GM10248 (cell line): Measurements from ENCODE around the gene DCBLD1.
"Not testable (repeated sequence)": the region's sequence is repeated elsewhere in the genome, so short reads cannot be mapped to it uniquely, and the experiment has no call there.

Source experiments
- CTCF ChIA-PET: fragments of 300-600 bp; sonication (Branson Sonifier 250); formaldehyde crosslinking; extraction: SDS; loops from one replicate; lab custom pipeline; 2021; ENCODE audit warnings: antibody characterized with exemption; lab: Yijun Ruan, JAX
- POLR2A ChIA-PET: fragments of 350-650 bp; sonication (Branson Sonifier 250); formaldehyde crosslinking; extraction: SDS; loops from one replicate; lab custom pipeline; 2020; ENCODE audit warnings: antibody characterized with exemption; lab: Yijun Ruan, JAX
- DNase-seq: peaks from one replicate; pipeline ENCODE4 v3.0.0; 2012; ENCODE audit errors: extremely low spot score
- CTCF ChIP-seq: IDR thresholded peaks from 2 replicates; pipeline ENCODE4 v1.5.1; 2012; ENCODE audit warnings: mild to moderate bottlenecking, low read depth; ENCODE audit errors: extremely low read depth, missing control alignments, control extremely low read depth

The DCBLD1 gene

GRCh38 chr6:117463762-117464665 lies 18.5 kb upstream of the DCBLD1 start:
- ChIA-PET CTCF (interaction anchor here (1.3 to 2.3 kb wide), 3 partner anchors 14 to 26 kb away, joined by 3 to 11 read pairs (median 6); no protein-coding TSS in a partner anchor), POLR2A (no interaction called here)
- no peak for TF ChIP-seq CTCF
- no peak for DNase-seq

- POLR2A ChIA-PET: no interaction called here
- DNase-seq: no peak
- no peak for TF ChIP-seq CTCF
- CTCF ChIA-PET: interaction anchor here (1.2 to 2.3 kb wide), 4 partner anchors 9 to 27 kb away, joined by 3 to 11 read pairs (median 5); no protein-coding TSS in a partner anchor
Observed at GRCh38 chr6:117464700-117465099, 17.8 kb upstream of the DCBLD1 start.

GRCh38 chr6:117465691-117466090 lies 16.8 kb upstream of the DCBLD1 start:
- CTCF ChIA-PET: interaction anchor here (0.9 to 2.3 kb wide), 4 partner anchors 8 to 28 kb away, joined by 3 to 11 read pairs (median 5); no protein-coding TSS in a partner anchor
- no peak for TF ChIP-seq CTCF
- POLR2A ChIA-PET: no interaction called here

GRCh38 chr6:117467876-117468275 lies 14.6 kb upstream of the DCBLD1 start:
- TF ChIP-seq CTCF: no peak
- POLR2A ChIA-PET: no interaction called here
- CTCF ChIA-PET: interaction anchor here (0.8 to 3.1 kb wide), 4 partner anchors 11 to 19 kb away, joined by 3 to 13 read pairs (median 4); no protein-coding TSS in a partner anchor
- no peak for DNase-seq

More at GRCh38 chr6:117465691-117466090, 16.8 kb upstream of the DCBLD1 start:
- DNase-seq: no peak

GRCh38 chr6:117468527-117468926 lies 13.9 kb upstream of the DCBLD1 start:
- DNase-seq, POLR2A ChIA-PET: not testable (repeated sequence)
- CTCF ChIA-PET: interaction anchor here (0.8 to 3.1 kb wide), 5 partner anchors 10 to 19 kb away, joined by 3 to 13 read pairs (median 3); no protein-coding TSS in a partner anchor

GRCh38 chr6:117469356-117469755 lies 13.1 kb upstream of the DCBLD1 start:
- CTCF ChIA-PET: interaction anchor here (0.6 to 3.1 kb wide), 4 partner anchors 9 to 20 kb away, joined by 3 to 13 read pairs (median 3); no protein-coding TSS in a partner anchor
- POLR2A ChIA-PET: no interaction called here
- DNase-seq: no peak
- TF ChIP-seq CTCF: no peak
